ENCODE measurements around the gene B3GNT7.

DNA sequence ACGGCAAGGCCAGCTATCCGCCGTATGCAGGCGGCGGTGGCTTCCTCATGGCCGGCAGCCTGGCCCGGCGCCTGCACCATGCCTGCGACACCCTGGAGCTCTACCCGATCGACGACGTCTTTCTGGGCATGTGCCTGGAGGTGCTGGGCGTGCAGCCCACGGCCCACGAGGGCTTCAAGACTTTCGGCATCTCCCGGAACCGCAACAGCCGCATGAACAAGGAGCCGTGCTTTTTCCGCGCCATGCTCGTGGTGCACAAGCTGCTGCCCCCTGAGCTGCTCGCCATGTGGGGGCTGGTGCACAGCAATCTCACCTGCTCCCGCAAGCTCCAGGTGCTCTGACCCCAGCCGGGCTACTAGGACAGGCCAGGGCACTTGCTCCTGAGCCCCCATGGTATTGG lies 3.1 kb downstream of the B3GNT7 start:
- TF ChIP-seq, protein P1, sequence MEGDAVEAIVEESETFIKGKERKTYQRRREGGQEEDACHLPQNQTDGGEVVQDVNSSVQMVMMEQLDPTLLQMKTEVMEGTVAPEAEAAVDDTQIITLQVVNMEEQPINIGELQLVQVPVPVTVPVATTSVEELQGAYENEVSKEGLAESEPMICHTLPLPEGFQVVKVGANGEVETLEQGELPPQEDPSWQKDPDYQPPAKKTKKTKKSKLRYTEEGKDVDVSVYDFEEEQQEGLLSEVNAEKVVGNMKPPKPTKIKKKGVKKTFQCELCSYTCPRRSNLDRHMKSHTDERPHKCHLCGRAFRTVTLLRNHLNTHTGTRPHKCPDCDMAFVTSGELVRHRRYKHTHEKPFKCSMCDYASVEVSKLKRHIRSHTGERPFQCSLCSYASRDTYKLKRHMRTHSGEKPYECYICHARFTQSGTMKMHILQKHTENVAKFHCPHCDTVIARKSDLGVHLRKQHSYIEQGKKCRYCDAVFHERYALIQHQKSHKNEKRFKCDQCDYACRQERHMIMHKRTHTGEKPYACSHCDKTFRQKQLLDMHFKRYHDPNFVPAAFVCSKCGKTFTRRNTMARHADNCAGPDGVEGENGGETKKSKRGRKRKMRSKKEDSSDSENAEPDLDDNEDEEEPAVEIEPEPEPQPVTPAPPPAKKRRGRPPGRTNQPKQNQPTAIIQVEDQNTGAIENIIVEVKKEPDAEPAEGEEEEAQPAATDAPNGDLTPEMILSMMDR (IDR thresholded peaks at IDR 0.05; ENCODE audit: poor library complexity, severe bottlenecking) = no peak
- no peak for TF ChIP-seq POLR2AphosphoS5 (IDR thresholded peaks at IDR 0.05)
- TF ChIP-seq EZH2 (IDR thresholded peaks at IDR 0.05; ENCODE audit: borderline replicate concordance, insufficient read depth, low read length, poor library complexity, severe bottlenecking) = no peak
- TF ChIP-seq REST (IDR thresholded peaks at IDR 0.05; ENCODE audit: borderline replicate concordance) = no peak
- no peak for TF ChIP-seq EP300 (conservative IDR thresholded peaks at IDR 0.05; ENCODE audit: poor library complexity, severe bottlenecking)
- no peak for TF ChIP-seq RAD21 (conservative IDR thresholded peaks at IDR 0.05)
- no peak for TF ChIP-seq SMC3 (conservative IDR thresholded peaks at IDR 0.05; ENCODE audit: poor library complexity)
- TF ChIP-seq TAF1 (IDR thresholded peaks at IDR 0.05; ENCODE audit: low read depth) = no peak
- TF ChIP-seq MXI1 (conservative IDR thresholded peaks at IDR 0.05; ENCODE audit: poor library complexity, severe bottlenecking) = no peak
